H9 (cell line): ENCODE data around the gene MORC2. TPM values are rescaled to one million over a fixed set of nuclear protein-coding genes. Genes with fewer than 3 reads are reported as not detected.

Experiments
- DNase-seq: peaks from one replicate; pipeline ENCODE4 v3.0.0-alpha.2; 2017
- H2AFZ ChIP-seq: one replicate; pipeline ENCODE4 v1.6.1; 2013; ENCODE audit warnings: mild to moderate bottlenecking, low read length, control low read depth, moderate library complexity
- H2AK5ac ChIP-seq: 2 replicates; pipeline ENCODE4 v1.6.1; 2013; ENCODE audit warnings: low read length, control low read depth, mixed read lengths; ENCODE audit not compliant: insufficient read length
- H2BK120ac ChIP-seq: one replicate; pipeline ENCODE4 v1.6.1; 2013; ENCODE audit warnings: low read depth, mild to moderate bottlenecking, low read length, control low read depth, inconsistent platforms; ENCODE audit not compliant: poor library complexity, severe bottlenecking
- H2BK12ac ChIP-seq: 2 replicates; pipeline ENCODE4 v1.6.1; 2013; ENCODE audit warnings: low read length, control low read depth, mixed read lengths, low read depth; ENCODE audit not compliant: insufficient read length
- H2BK15ac ChIP-seq: 2 replicates; pipeline ENCODE4 v1.6.1; 2013; ENCODE audit warnings: low read depth, low read length, control low read depth
- H2BK20ac ChIP-seq: one replicate; pipeline ENCODE4 v1.6.1; 2013; ENCODE audit warnings: low read depth, mild to moderate bottlenecking, low read length, control low read depth, inconsistent platforms; ENCODE audit not compliant: poor library complexity, severe bottlenecking
- H2BK5ac ChIP-seq: 2 replicates; pipeline ENCODE4 v1.6.1; 2013; ENCODE audit warnings: low read length, control low read depth, mixed read lengths; ENCODE audit not compliant: insufficient read length
- H3K14ac ChIP-seq: 2 replicates; pipeline ENCODE4 v1.6.1; 2013; ENCODE audit warnings: low read length, control low read depth; ENCODE audit not compliant: insufficient read depth
- H3K18ac ChIP-seq: 2 replicates; pipeline ENCODE4 v1.6.1; 2013; ENCODE audit warnings: low read depth, mild to moderate bottlenecking, mixed read lengths, low read length, control low read depth; ENCODE audit not compliant: insufficient read length
- H3K23ac ChIP-seq: 2 replicates; pipeline ENCODE4 v1.6.1; 2013; ENCODE audit warnings: low read length, control low read depth, mixed read lengths, low read depth; ENCODE audit not compliant: insufficient read length
- H3K23me2 ChIP-seq: 2 replicates; pipeline ENCODE4 v1.6.1; 2013; ENCODE audit warnings: low read depth, mild to moderate bottlenecking, mixed read lengths, low read length, control low read depth; ENCODE audit not compliant: insufficient read length, poor library complexity, severe bottlenecking
- H3K27ac ChIP-seq: 2 replicates; pipeline ENCODE4 v1.5.1; 2013; ENCODE audit warnings: low read length, control low read depth, mixed read lengths, low read depth; ENCODE audit not compliant: insufficient read length
- H3K27me3 ChIP-seq: 2 replicates; pipeline ENCODE4 v1.6.1; 2013; ENCODE audit warnings: low read length, control low read depth, inconsistent platforms; ENCODE audit not compliant: insufficient read depth
- H3K4ac ChIP-seq: 2 replicates; pipeline ENCODE4 v1.6.1; 2013; ENCODE audit warnings: low read depth, mild to moderate bottlenecking, control low read depth, inconsistent platforms, low read length, moderate library complexity
- H3K4me1 ChIP-seq: 2 replicates; pipeline ENCODE4 v1.6.1; 2013; ENCODE audit warnings: low read length, control low read depth, inconsistent platforms; ENCODE audit not compliant: insufficient read depth
- H3K4me2 ChIP-seq: 2 replicates; pipeline ENCODE4 v1.6.1; 2013; ENCODE audit warnings: low read length, control low read depth, mixed read lengths; ENCODE audit not compliant: insufficient read length, insufficient read depth
- H3K56ac ChIP-seq: 2 replicates; pipeline ENCODE4 v1.6.1; 2013; ENCODE audit warnings: low read depth, mild to moderate bottlenecking, mixed read lengths, low read length, control low read depth; ENCODE audit not compliant: insufficient read length
- H3K79me1 ChIP-seq: 2 replicates; pipeline ENCODE4 v1.6.1; 2013; ENCODE audit warnings: low read depth, mild to moderate bottlenecking, moderate library complexity, low read length, control low read depth, inconsistent platforms; ENCODE audit not compliant: insufficient read depth, poor library complexity, severe bottlenecking
- H3K79me2 ChIP-seq: 2 replicates; pipeline ENCODE4 v1.6.1; 2013; ENCODE audit warnings: low read length, control low read depth, inconsistent platforms; ENCODE audit not compliant: insufficient read depth
- H3K9ac ChIP-seq: 2 replicates; pipeline ENCODE4 v1.6.1; 2013; ENCODE audit warnings: low read length, control low read depth, mixed read lengths; ENCODE audit not compliant: insufficient read length; ENCODE audit errors: extremely low read depth
- H3K9me3 ChIP-seq: one replicate; pipeline ENCODE4 v1.6.1; 2013; ENCODE audit warnings: low read depth, low read length, inconsistent platforms; ENCODE audit not compliant: control insufficient read depth
- H3T11ph ChIP-seq: one replicate; pipeline ENCODE4 v1.6.1; 2013; ENCODE audit warnings: mild to moderate bottlenecking, low read length, control low read depth, inconsistent platforms
- H4K20me1 ChIP-seq: one replicate; pipeline ENCODE4 v1.6.1; 2013; ENCODE audit not compliant: control insufficient read depth, insufficient read length, insufficient read depth
- H4K5ac ChIP-seq: 2 replicates; pipeline ENCODE4 v1.6.1; 2013; ENCODE audit warnings: low read depth, mild to moderate bottlenecking, mixed read lengths, low read length, control low read depth; ENCODE audit not compliant: insufficient read length
- H4K8ac ChIP-seq: replicated peaks from 2 replicates; pipeline ENCODE4 v1.6.1; 2013; ENCODE audit warnings: low read length, control low read depth, mixed read lengths, low read depth; ENCODE audit not compliant: insufficient read length
- H4K91ac ChIP-seq: 2 replicates; pipeline ENCODE4 v1.6.1; 2013; ENCODE audit warnings: low read depth, mild to moderate bottlenecking, moderate library complexity, mixed read lengths, low read length, control low read depth; ENCODE audit not compliant: insufficient read length
- H3K27ac Mint-ChIP-seq, 3 experiments: 2 replicates in 2 of 3; 3 replicates in 1 of 3; pipeline ENCODE4 v1.8.0; 2020 to 2021; ENCODE audit warnings: mixed read lengths in 3 of 3, mild to moderate bottlenecking in 1 of 3, moderate library complexity in 1 of 3
- H3K27me3 Mint-ChIP-seq: 2 replicates; pipeline ENCODE4 v1.8.0; 2021; ENCODE audit warnings: low read depth, mild to moderate bottlenecking, moderate library complexity, mixed read lengths
- H3K36me3 Mint-ChIP-seq, 3 experiments: 2 replicates in 2 of 3; 3 replicates in 1 of 3; pipeline ENCODE4 v1.8.0; 2020 to 2021; ENCODE audit warnings: low read depth in 3 of 3, mixed read lengths in 3 of 3; ENCODE audit not compliant: insufficient read depth in 1 of 3
- H3K4me1 Mint-ChIP-seq, 2 experiments: 2 replicates each; pipeline ENCODE4 v1.8.0; 2020; ENCODE audit warnings: mixed read lengths in 2 of 2
- H3K4me3 Mint-ChIP-seq, 2 experiments: 2 replicates in 1 of 2; 3 replicates in 1 of 2; pipeline ENCODE4 v1.8.0; 2020 to 2021; ENCODE audit warnings: mild to moderate bottlenecking in 2 of 2, mixed read lengths in 2 of 2, moderate library complexity in 1 of 2
- H3K9me3 Mint-ChIP-seq, 2 experiments: 2 replicates in 1 of 2; 3 replicates in 1 of 2; pipeline ENCODE4 v1.8.0; 2020; ENCODE audit warnings: mild to moderate bottlenecking in 2 of 2, mixed read lengths in 2 of 2, moderate library complexity in 1 of 2
- CTCF ChIP-seq: fragments of 200-600 bp; sonication (generic); conservative IDR thresholded peaks from 3 replicates; pipeline ENCODE4 v1.8.0; 2021; ENCODE audit warnings: antibody characterized with exemption, mild to moderate bottlenecking
- WGBS: extraction: QIAGEN DNeasy Blood & Tissue Kit; methylation state at CpG from one replicate; pipeline ENCODE4 v1.1.7; 2013; ENCODE audit warnings: missing lambda C conversion rate, low lambda C conversion rate, mixed read lengths; ENCODE audit not compliant: insufficient read length; ENCODE audit errors: extremely low coverage; 5-methylcytosine and 5-hydroxymethylcytosine counted together
- total RNA-seq: library from RNA; stranded (reverse); gene quantifications from 2 replicates; pipeline ENCODE4 v1.2.1, GENCODE V29; 2021

Gene MORC2
- total RNA-seq, 1 experiment from 2014 or later, result 37.4 TPM

GRCh38 chr22:30892731-30893221 is 75.8 kb downstream of the MORC2 start:
- no peak overlapping the region for H3K4me2 ChIP-seq
- H3K23ac ChIP-seq, result no peak overlapping the region
- no peak overlapping the region for H4K91ac ChIP-seq
- no peak overlapping the region for H3K9ac ChIP-seq
- no peak overlapping the region for H2BK15ac ChIP-seq
- H3K18ac ChIP-seq, result no peak overlapping the region
- H2BK5ac ChIP-seq, result no peak overlapping the region
- H3K79me1 ChIP-seq, result no peaks in the 10 kb centered on the region
- no peak overlapping the region for H3T11ph ChIP-seq
- no peak overlapping the region for H2AFZ ChIP-seq
- no peak for TF ChIP-seq CTCF
- H3K27me3 ChIP-seq, result no peaks in the 10 kb centered on the region
- DNase-seq, result no peak
- H3K9me3 ChIP-seq, result no peaks in the 10 kb centered on the region
- H3K27ac Mint-ChIP-seq, result no peak overlapping the region
- H3K56ac ChIP-seq, result no peak overlapping the region
- H2BK12ac ChIP-seq, result no peak overlapping the region
- H3K9me3 Mint-ChIP-seq, result no peaks in the 10 kb centered on the region; a peak in 1 of 5 replicates
- no peak overlapping the region for H3K4ac ChIP-seq
- H2BK20ac ChIP-seq, result no peak overlapping the region
- H2AK5ac ChIP-seq, result no peak overlapping the region
- H3K4me3 Mint-ChIP-seq, result no peak overlapping the region
- no CpG with 5 or more reads among the region's 5 CpGs for WGBS
- no peak overlapping the region for H3K27ac ChIP-seq
- H3K23me2 ChIP-seq, result no peaks in the 10 kb centered on the region
- no peaks in the 10 kb centered on the region; the same call in 1 of the 2 replicates for H3K4me1 ChIP-seq
- H4K5ac ChIP-seq, result no peak overlapping the region
- no peaks in the 10 kb centered on the region for H3K27me3 Mint-ChIP-seq
- no peaks in the 10 kb centered on the region for H3K79me2 ChIP-seq
- H3K14ac ChIP-seq, result no peak overlapping the region
- peaks cover 16 to 17% of the 10 kb centered on the region in 2 experiments for H3K4me1 Mint-ChIP-seq
- H4K8ac ChIP-seq, result no peak overlapping the region
- no peak overlapping the region for H2BK120ac ChIP-seq
- peaks cover 5 to 24% (median 7%) of the 10 kb centered on the region in 3 experiments; a peak in 5 of 7 replicates for H3K36me3 Mint-ChIP-seq
- no peaks in the 10 kb centered on the region for H4K20me1 ChIP-seq
